Measurements from ENCODE around the gene COL28A1.

Gene COL28A1

GRCh38 chr7:7311001-7311400, 224.7 kb downstream of the COL28A1 start:
- Histone ChIP-seq H3K4me3 (no peak overlapping the region), H3K27ac (no peak overlapping the region)

- H3K4me3 ChIP-seq, result no peak overlapping the region
- H3K27ac ChIP-seq, result no peak overlapping the region
These were observed 226.5 kb downstream of the COL28A1 start for GRCh38 chr7:7309203-7309602.
